Effector memory CD8-positive, alpha-beta T cell (primary cell): Measurements from ENCODE around the gene NT5C1A.

Experiments used
- ATAC-seq: fragments of 150-1000 bp; cut with Tn5 transposase; replicated peaks from 2 replicates; pipeline ENCODE4 v1.10.0; 2021; ENCODE audit warnings: mild to moderate bottlenecking, moderate library complexity
- DNase-seq, 3 experiments: peaks; one replicate each; pipeline ENCODE4 v3.0.0; 2021
- H3K27ac Mint-ChIP-seq, 2 donors: one replicate each; pipeline ENCODE4 v1.8.0; 2022; ENCODE audit warnings: mild to moderate bottlenecking in 2 of 2, mixed read lengths in 2 of 2, moderate library complexity in 2 of 2
- H3K27me3 Mint-ChIP-seq, 2 donors: one replicate each; pipeline ENCODE4 v1.8.0; 2022; ENCODE audit warnings: mixed read lengths in 2 of 2
- H3K36me3 Mint-ChIP-seq: one replicate; pipeline ENCODE4 v1.8.0; 2022; ENCODE audit warnings: mild to moderate bottlenecking, moderate library complexity, mixed read lengths; ENCODE audit not compliant: insufficient read depth
- H3K4me1 Mint-ChIP-seq, 2 donors: one replicate each; pipeline ENCODE4 v1.8.0; 2022; ENCODE audit warnings: low read depth in 2 of 2, mixed read lengths in 2 of 2
- H3K4me3 Mint-ChIP-seq, 2 donors: one replicate each; pipeline ENCODE4 v1.8.0; 2022; ENCODE audit warnings: mild to moderate bottlenecking in 2 of 2, mixed read lengths in 2 of 2, moderate library complexity in 2 of 2
- H3K9me3 Mint-ChIP-seq, 2 donors: one replicate each; pipeline ENCODE4 v1.8.0; 2022; ENCODE audit warnings: mixed read lengths in 2 of 2

NT5C1A gene

GRCh38 chr1:39683591-39684312 is 11.8 kb upstream of the NT5C1A start:
- peaks cover 3 to 6% of the 10 kb centered on the region in 2 donors for H3K4me1 Mint-ChIP-seq
- peak overlapping the region in 1 of 2 donors; percentile 69 for H3K4me3 Mint-ChIP-seq
- peaks cover 3% of the 10 kb centered on the region for H3K36me3 Mint-ChIP-seq
- no peak overlapping the region for H3K27ac Mint-ChIP-seq
- DNase-seq (peak in 2 of 3 experiments; percentile 23 to 36), ATAC-seq (peak; percentile 73)
- H3K27me3 Mint-ChIP-seq: peaks cover 28 to 48% of the 10 kb centered on the region in 2 donors
- H3K9me3 Mint-ChIP-seq: no peaks in the 10 kb centered on the region

GRCh38 chr1:39681999-39682398 is 10.1 kb upstream of the NT5C1A start:
- Mint-ChIP-seq H3K27ac (no peak overlapping the region), H3K27me3 (peaks cover 20 to 36% of the 10 kb centered on the region in 2 donors), H3K4me1 (peaks cover 3 to 6% of the 10 kb centered on the region in 2 donors), H3K9me3 (no peaks in the 10 kb centered on the region), H3K36me3 (peaks cover 3% of the 10 kb centered on the region), H3K4me3 (no peak overlapping the region)
- ATAC-seq (no peak), DNase-seq (no peak)

GRCh38 chr1:39681294-39681693 is 9.4 kb upstream of the NT5C1A start:
- Mint-ChIP-seq H3K36me3 (peaks cover 3% of the 10 kb centered on the region), H3K4me3 (no peak overlapping the region), H3K9me3 (no peaks in the 10 kb centered on the region), H3K27me3 (peaks cover 18 to 29% of the 10 kb centered on the region in 2 donors), H3K27ac (no peak overlapping the region), H3K4me1 (peaks cover 3 to 6% of the 10 kb centered on the region in 2 donors)
- ATAC-seq: no peak
- no peak for DNase-seq

GRCh38 chr1:39680751-39681150 is 8.8 kb upstream of the NT5C1A start:
- Mint-ChIP-seq H3K4me1 (peaks cover 3 to 6% of the 10 kb centered on the region in 2 donors), H3K4me3 (no peak overlapping the region), H3K36me3 (peaks cover 5% of the 10 kb centered on the region), H3K27me3 (peaks cover 15 to 24% of the 10 kb centered on the region in 2 donors), H3K27ac (no peak overlapping the region), H3K9me3 (no peaks in the 10 kb centered on the region)
- DNase-seq: no peak
- ATAC-seq: no peak

- Mint-ChIP-seq H3K27ac (no peak overlapping the region), H3K9me3 (no peaks in the 10 kb centered on the region), H3K36me3 (peaks cover 10% of the 10 kb centered on the region), H3K4me1 (peaks cover 3% of the 10 kb centered on the region in 2 donors), H3K27me3 (peaks cover 10 to 17% of the 10 kb centered on the region in 2 donors), H3K4me3 (no peak overlapping the region)
- no peak for ATAC-seq
- no peak for DNase-seq
Observed at GRCh38 chr1:39679821-39680220, 7.9 kb upstream of the NT5C1A start.

GRCh38 chr1:39678889-39679288 is 7.0 kb upstream of the NT5C1A start:
- no peak for ATAC-seq
- H3K4me3 Mint-ChIP-seq: no peak overlapping the region
- H3K27ac Mint-ChIP-seq: no peak overlapping the region
- no peak for DNase-seq
- no peaks in the 10 kb centered on the region for H3K9me3 Mint-ChIP-seq
- H3K36me3 Mint-ChIP-seq: peaks cover 6% of the 10 kb centered on the region
- no peaks in the 10 kb centered on the region for H3K4me1 Mint-ChIP-seq
- peaks cover 6 to 10% of the 10 kb centered on the region in 2 donors for H3K27me3 Mint-ChIP-seq

GRCh38 chr1:39677645-39678044 is 5.7 kb upstream of the NT5C1A start:
- H3K27me3 Mint-ChIP-seq: peaks cover 0 to 13% of the 10 kb centered on the region in 2 donors
- ATAC-seq (no peak), DNase-seq (no peak)
- no peak overlapping the region for H3K4me3 Mint-ChIP-seq
- no peaks in the 10 kb centered on the region for H3K4me1 Mint-ChIP-seq
- peaks cover 8% of the 10 kb centered on the region for H3K36me3 Mint-ChIP-seq
- no peak overlapping the region for H3K27ac Mint-ChIP-seq
- no peaks in the 10 kb centered on the region for H3K9me3 Mint-ChIP-seq

- DNase-seq (no peak), ATAC-seq (no peak)
- Mint-ChIP-seq H3K36me3 (peaks cover 10% of the 10 kb centered on the region), H3K27me3 (peaks cover 0 to 12% of the 10 kb centered on the region in 2 donors), H3K4me3 (no peak overlapping the region), H3K4me1 (no peaks in the 10 kb centered on the region), H3K27ac (no peak overlapping the region), H3K9me3 (no peaks in the 10 kb centered on the region)
Observed at GRCh38 chr1:39676948-39677548, 5.1 kb upstream of the NT5C1A start.

GRCh38 chr1:39675220-39675619 is 3.3 kb upstream of the NT5C1A start:
- DNase-seq (no peak), ATAC-seq (no peak)
- Mint-ChIP-seq H3K27ac (no peak overlapping the region), H3K36me3 (peaks cover 10% of the 10 kb centered on the region), H3K27me3 (peaks cover 10 to 23% of the 10 kb centered on the region in 2 donors), H3K9me3 (no peaks in the 10 kb centered on the region), H3K4me3 (no peak overlapping the region), H3K4me1 (no peaks in the 10 kb centered on the region)

- H3K27ac Mint-ChIP-seq: no peak overlapping the region
- H3K36me3 Mint-ChIP-seq: peaks cover 10% of the 10 kb centered on the region
- no peaks in the 10 kb centered on the region for H3K4me1 Mint-ChIP-seq
- no peak for DNase-seq
- peaks cover 24 to 43% of the 10 kb centered on the region in 2 donors for H3K27me3 Mint-ChIP-seq
- no peak overlapping the region for H3K4me3 Mint-ChIP-seq
- H3K9me3 Mint-ChIP-seq: no peaks in the 10 kb centered on the region
- ATAC-seq: no peak
Observed at GRCh38 chr1:39673215-39673614, 1.3 kb upstream of the NT5C1A start.

GRCh38 chr1:39672551-39672947 is 642 bp upstream of the NT5C1A start:
- Mint-ChIP-seq H3K27ac (no peak overlapping the region), H3K27me3 (peaks cover 25 to 50% of the 10 kb centered on the region in 2 donors), H3K4me3 (peak overlapping the region; percentile 17 to 19), H3K36me3 (peaks cover 10% of the 10 kb centered on the region), H3K4me1 (no peaks in the 10 kb centered on the region), H3K9me3 (no peaks in the 10 kb centered on the region)
- no peak for DNase-seq
- ATAC-seq: no peak

- DNase-seq: no peak
- peak overlapping the region in 1 of 2 donors; percentile 10 for H3K4me3 Mint-ChIP-seq
Observed at GRCh38 chr1:39671433-39671792, 494 bp downstream of the NT5C1A start.

GRCh38 chr1:39670689-39671088 is 1.2 kb downstream of the NT5C1A start:
- Mint-ChIP-seq H3K9me3 (no peaks in the 10 kb centered on the region), H3K4me3 (peak overlapping the region in 1 of 2 donors; percentile 35), H3K27me3 (peaks cover 25 to 63% of the 10 kb centered on the region in 2 donors), H3K27ac (no peak overlapping the region), H3K4me1 (no peaks in the 10 kb centered on the region), H3K36me3 (peaks cover 7% of the 10 kb centered on the region)
- DNase-seq (no peak), ATAC-seq (no peak)

More at GRCh38 chr1:39671433-39671792, 494 bp downstream of the NT5C1A start:
- Mint-ChIP-seq H3K27ac (no peak overlapping the region), H3K4me1 (no peaks in the 10 kb centered on the region), H3K9me3 (no peaks in the 10 kb centered on the region), H3K36me3 (peaks cover 10% of the 10 kb centered on the region), H3K27me3 (peaks cover 25 to 61% of the 10 kb centered on the region in 2 donors)
- no peak for ATAC-seq

GRCh38 chr1:39668894-39669293 is 3.0 kb downstream of the NT5C1A start:
- no peaks in the 10 kb centered on the region for H3K9me3 Mint-ChIP-seq
- DNase-seq (no peak), ATAC-seq (no peak)
- no peaks in the 10 kb centered on the region for H3K4me1 Mint-ChIP-seq
- peaks cover 25 to 63% of the 10 kb centered on the region in 2 donors for H3K27me3 Mint-ChIP-seq
- H3K4me3 Mint-ChIP-seq: no peak overlapping the region
- peaks cover 6% of the 10 kb centered on the region for H3K36me3 Mint-ChIP-seq
- no peak overlapping the region for H3K27ac Mint-ChIP-seq
